Caco-2 (cell line): Measurements from ENCODE around the gene C3orf38. TPM values are rescaled to one million over a fixed set of nuclear protein-coding genes. Genes with fewer than 3 reads are reported as not detected.

Experiments
- BruUV-seq: library from RNA; stranded (reverse); fragments of 400-500 nt; replicated peaks from 2 replicates; lab custom pipeline; 2021; lab: Mats Ljungman, UMichigan
- CTCF ChIA-PET: fragments of 300-600 bp; sonication (Branson Sonifier 250); formaldehyde crosslinking; loops from one replicate; lab custom pipeline; 2022; ENCODE audit warnings: antibody characterized with exemption; lab: Charles Lee
- POLR2A ChIA-PET: fragments of 300-600 bp; sonication (Branson Sonifier 250); formaldehyde crosslinking; loops from one replicate; lab custom pipeline; 2022; ENCODE audit warnings: antibody characterized with exemption; lab: Charles Lee
- DNase-seq, 2 experiments: peaks; one replicate each; pipeline versions ENCODE4 v3.0.0 to v3.0.0-alpha.2; 2020 to 2022
- H3K27me3 ChIP-seq: replicated peaks from 2 replicates; pipeline ENCODE4 v1.6.0; 2011; ENCODE audit warnings: low read length; ENCODE audit not compliant: control insufficient read depth, insufficient read depth
- H3K36me3 ChIP-seq: 2 replicates; pipeline ENCODE4 v1.5.1; 2011; ENCODE audit warnings: low read length; ENCODE audit not compliant: control insufficient read depth, insufficient read depth
- H3K4me1 ChIP-seq: fragments of 250-450 bp; sonication (Bioruptor Pico); 2 replicates; pipeline ENCODE4 v1.5.1; 2020; ENCODE audit warnings: mild to moderate bottlenecking
- H3K4me3 ChIP-seq: 2 replicates; pipeline ENCODE4 v1.5.1; 2011; ENCODE audit warnings: low read depth, mild to moderate bottlenecking, control low read depth, low read length
- H3K9me3 ChIP-seq: fragments of 250-450 bp; sonication (Bioruptor Pico); 2 replicates; pipeline ENCODE4 v1.5.1; 2020; ENCODE audit warnings: mild to moderate bottlenecking, moderate library complexity
- H3K27ac Mint-ChIP-seq: one replicate; pipeline ENCODE4 v1.8.0; 2022; ENCODE audit warnings: mixed read lengths; ENCODE audit not compliant: unreplicated experiment
- H3K27me3 Mint-ChIP-seq: one replicate; pipeline ENCODE4 v1.8.0; 2022; ENCODE audit warnings: mixed read lengths; ENCODE audit not compliant: insufficient read depth, unreplicated experiment
- H3K36me3 Mint-ChIP-seq: one replicate; pipeline ENCODE4 v1.8.0; 2022; ENCODE audit warnings: mild to moderate bottlenecking, mixed read lengths; ENCODE audit not compliant: insufficient read depth, unreplicated experiment
- H3K4me1 Mint-ChIP-seq: one replicate; pipeline ENCODE4 v1.8.0; 2022; ENCODE audit warnings: low read depth, mixed read lengths; ENCODE audit not compliant: unreplicated experiment
- H3K4me3 Mint-ChIP-seq: one replicate; pipeline ENCODE4 v1.8.0; 2022; ENCODE audit warnings: mild to moderate bottlenecking, moderate library complexity, mixed read lengths; ENCODE audit not compliant: unreplicated experiment
- H3K9me3 Mint-ChIP-seq: one replicate; pipeline ENCODE4 v1.8.0; 2022; ENCODE audit warnings: mixed read lengths; ENCODE audit not compliant: unreplicated experiment
- intact Hi-C: fragments of 100-400 bp; cut with micrococcal nuclease; formaldehyde crosslinking; loops from one replicate; pipeline ENCODE4 v1.10.0; 2022; ENCODE audit not compliant: unreplicated experiment
- total RNA-seq: library from RNA; stranded (reverse); gene quantifications from 2 replicates; pipeline ENCODE4 v1.2.3, GENCODE V29; 2022
- TF ChIP-seq, protein P1 (sequence below), 2 experiments: fragments of 200-600 bp in 1 of 2; IDR thresholded peaks; 1 replicate in 1 of 2; 2 replicates in 1 of 2; pipeline versions ENCODE4 v1.5.1 to v1.8.0; 2011 to 2022; ENCODE audit warnings: antibody characterized with exemption in 1 of 2, control low read depth in 1 of 2, inconsistent platforms in 1 of 2, low read depth in 1 of 2, low read length in 1 of 2, mild to moderate bottlenecking in 1 of 2, moderate library complexity in 1 of 2; ENCODE audit not compliant: insufficient read depth in 1 of 2, severe bottlenecking in 1 of 2, unreplicated experiment in 1 of 2

The C3orf38 gene
- total RNA-seq, 1 experiment from 2014 or later, result 22.8 TPM

DNA sequence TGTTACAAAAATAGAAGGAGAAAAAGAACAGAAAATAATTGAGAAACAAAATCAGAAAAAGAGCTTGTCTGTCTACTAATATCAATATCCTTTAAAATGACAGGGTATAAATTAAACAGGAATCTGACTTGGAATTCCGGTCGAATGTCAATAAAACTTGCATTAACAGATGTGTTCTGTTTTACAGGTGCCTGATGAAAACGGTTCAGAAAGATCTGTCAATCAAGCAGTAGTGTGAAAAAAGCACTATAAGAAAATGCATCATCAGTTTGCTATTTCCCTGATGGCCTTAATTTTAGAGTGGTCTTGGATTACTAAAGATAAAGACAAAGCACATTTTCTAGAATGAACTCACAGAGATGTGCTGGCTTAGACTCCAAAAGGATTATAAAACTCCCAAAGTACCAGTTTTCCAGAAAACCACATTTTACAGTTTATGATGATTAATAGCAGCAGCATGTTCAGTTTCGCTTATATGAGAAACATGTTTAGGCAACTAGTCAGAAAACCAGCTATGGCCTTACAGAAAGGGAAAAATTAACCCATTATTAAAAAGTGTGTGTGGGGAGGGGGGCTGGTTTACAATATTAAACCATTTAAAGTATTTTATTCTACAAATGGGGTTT is 8.2 kb upstream of the C3orf38 start:
- H3K27ac Mint-ChIP-seq, result no peak overlapping the region
- H3K9me3 Mint-ChIP-seq, result no peaks in the 10 kb centered on the region
- Histone ChIP-seq H3K9me3 (no peaks in the 10 kb centered on the region), H3K27me3 (no peaks in the 10 kb centered on the region), H3K4me3 (no peak overlapping the region), H3K4me1 (no peaks in the 10 kb centered on the region), H3K36me3 (no peaks in the 10 kb centered on the region)
- ChIA-PET POLR2A (no interaction called here), CTCF (no interaction called here)
- BruUV-seq, result no TSS peak
- intact Hi-C loops, result no loop called here
- no peaks in the 10 kb centered on the region for H3K4me1 Mint-ChIP-seq
- no peaks in the 10 kb centered on the region for H3K27me3 Mint-ChIP-seq
- TF ChIP-seq, protein P1, sequence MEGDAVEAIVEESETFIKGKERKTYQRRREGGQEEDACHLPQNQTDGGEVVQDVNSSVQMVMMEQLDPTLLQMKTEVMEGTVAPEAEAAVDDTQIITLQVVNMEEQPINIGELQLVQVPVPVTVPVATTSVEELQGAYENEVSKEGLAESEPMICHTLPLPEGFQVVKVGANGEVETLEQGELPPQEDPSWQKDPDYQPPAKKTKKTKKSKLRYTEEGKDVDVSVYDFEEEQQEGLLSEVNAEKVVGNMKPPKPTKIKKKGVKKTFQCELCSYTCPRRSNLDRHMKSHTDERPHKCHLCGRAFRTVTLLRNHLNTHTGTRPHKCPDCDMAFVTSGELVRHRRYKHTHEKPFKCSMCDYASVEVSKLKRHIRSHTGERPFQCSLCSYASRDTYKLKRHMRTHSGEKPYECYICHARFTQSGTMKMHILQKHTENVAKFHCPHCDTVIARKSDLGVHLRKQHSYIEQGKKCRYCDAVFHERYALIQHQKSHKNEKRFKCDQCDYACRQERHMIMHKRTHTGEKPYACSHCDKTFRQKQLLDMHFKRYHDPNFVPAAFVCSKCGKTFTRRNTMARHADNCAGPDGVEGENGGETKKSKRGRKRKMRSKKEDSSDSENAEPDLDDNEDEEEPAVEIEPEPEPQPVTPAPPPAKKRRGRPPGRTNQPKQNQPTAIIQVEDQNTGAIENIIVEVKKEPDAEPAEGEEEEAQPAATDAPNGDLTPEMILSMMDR (IDR thresholded peaks at IDR 0.05; ENCODE audit: insufficient read depth in 1 of 2, low read depth in 1 of 2, low read length in 1 of 2, severe bottlenecking in 1 of 2, unreplicated experiment in 1 of 2), result no peak
- DNase-seq, result no peak
- H3K4me3 Mint-ChIP-seq, result no peak overlapping the region
- H3K36me3 Mint-ChIP-seq, result peaks cover 10% of the 10 kb centered on the region

DNA sequence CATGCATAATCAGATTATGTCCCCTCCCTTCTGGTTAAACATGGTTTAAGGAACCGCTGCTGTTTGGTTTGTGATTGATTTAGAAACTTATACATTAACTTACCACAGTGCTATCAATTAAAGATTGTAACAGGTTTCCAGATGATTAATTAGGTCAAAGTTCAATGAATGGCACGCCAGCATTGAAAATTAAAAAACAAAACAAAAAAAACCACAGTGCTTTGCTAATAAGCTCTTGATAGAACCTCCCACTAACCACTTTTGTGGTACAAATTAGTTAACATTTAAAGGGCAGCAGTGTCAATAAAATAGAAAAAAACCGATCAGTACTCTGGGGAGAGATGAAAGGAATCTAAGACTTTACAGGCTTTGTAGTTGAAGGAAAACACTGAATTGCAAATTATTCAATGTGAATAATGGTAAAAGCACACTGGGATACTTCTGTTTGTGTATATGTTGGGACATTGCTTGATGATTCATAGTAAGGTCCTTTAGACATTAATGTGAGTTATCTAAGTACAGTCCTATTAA is 7.6 kb upstream of the C3orf38 start:
- Histone ChIP-seq H3K36me3 (no peaks in the 10 kb centered on the region), H3K27me3 (no peaks in the 10 kb centered on the region), H3K4me1 (no peaks in the 10 kb centered on the region), H3K9me3 (no peaks in the 10 kb centered on the region), H3K4me3 (no peak overlapping the region)
- BruUV-seq, result no TSS peak
- Mint-ChIP-seq H3K27ac (no peak overlapping the region), H3K27me3 (no peaks in the 10 kb centered on the region), H3K36me3 (peaks cover 10% of the 10 kb centered on the region), H3K9me3 (no peaks in the 10 kb centered on the region), H3K4me1 (no peaks in the 10 kb centered on the region), H3K4me3 (no peak overlapping the region)
- ChIA-PET CTCF (no interaction called here), POLR2A (no interaction called here)
- TF ChIP-seq, protein P1 (IDR thresholded peaks at IDR 0.05; ENCODE audit: insufficient read depth in 1 of 2, low read depth in 1 of 2, low read length in 1 of 2, severe bottlenecking in 1 of 2, unreplicated experiment in 1 of 2), result no peak
- no peak for DNase-seq
- intact Hi-C loops, result no loop called here

DNA sequence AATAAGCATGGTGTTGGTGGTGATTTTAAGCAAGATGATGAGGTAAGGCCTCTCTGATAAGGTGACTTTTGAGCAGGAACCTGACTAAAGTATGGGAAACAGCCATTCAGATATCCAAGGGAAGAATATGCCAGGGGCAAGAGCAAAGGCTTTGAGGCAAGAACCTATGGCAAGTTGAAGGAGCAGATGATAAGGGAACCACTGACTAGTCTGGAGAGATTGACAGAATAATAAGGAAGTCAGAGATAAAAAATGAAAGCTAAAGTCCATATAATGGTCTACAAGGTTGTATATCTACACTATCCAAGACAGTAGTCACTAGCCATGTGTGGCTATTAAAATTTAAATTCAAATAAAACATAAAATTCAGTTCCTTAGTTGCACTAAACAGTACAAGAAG is 2.5 kb upstream of the C3orf38 start:
- POLR2A ChIA-PET, result no interaction called here
- Histone ChIP-seq H3K4me3 (no peak overlapping the region), H3K9me3 (no peaks in the 10 kb centered on the region), H3K4me1 (no peaks in the 10 kb centered on the region), H3K36me3 (no peaks in the 10 kb centered on the region), H3K27me3 (no peaks in the 10 kb centered on the region)
- TF ChIP-seq, protein P1 (IDR thresholded peaks at IDR 0.05; ENCODE audit: insufficient read depth in 1 of 2, low read depth in 1 of 2, low read length in 1 of 2, severe bottlenecking in 1 of 2, unreplicated experiment in 1 of 2), result no peak
- Mint-ChIP-seq H3K4me3 (no peak overlapping the region), H3K27me3 (no peaks in the 10 kb centered on the region), H3K36me3 (peaks cover 14% of the 10 kb centered on the region), H3K27ac (no peak overlapping the region), H3K9me3 (no peaks in the 10 kb centered on the region), H3K4me1 (peaks cover 6% of the 10 kb centered on the region)
- no TSS peak for BruUV-seq
- intact Hi-C loops, result no loop called here
- no peak for DNase-seq
- CTCF ChIA-PET, result no interaction called here
